Measurements from ENCODE around the gene MAPK9.
"Not testable (repeated sequence)": the region's sequence is repeated elsewhere in the genome, so short reads cannot be mapped to it uniquely, and the experiment has no call there.

The MAPK9 gene

GRCh38 chr5:180326989-180327565 is 35.2 kb upstream of the MAPK9 start:
- DNase-seq (ENCODE audit: low spot score): no peak

GRCh38 chr5:180324601-180324950 is 32.7 kb upstream of the MAPK9 start:
- no peak for DNase-seq (ENCODE audit: low spot score)

DNA sequence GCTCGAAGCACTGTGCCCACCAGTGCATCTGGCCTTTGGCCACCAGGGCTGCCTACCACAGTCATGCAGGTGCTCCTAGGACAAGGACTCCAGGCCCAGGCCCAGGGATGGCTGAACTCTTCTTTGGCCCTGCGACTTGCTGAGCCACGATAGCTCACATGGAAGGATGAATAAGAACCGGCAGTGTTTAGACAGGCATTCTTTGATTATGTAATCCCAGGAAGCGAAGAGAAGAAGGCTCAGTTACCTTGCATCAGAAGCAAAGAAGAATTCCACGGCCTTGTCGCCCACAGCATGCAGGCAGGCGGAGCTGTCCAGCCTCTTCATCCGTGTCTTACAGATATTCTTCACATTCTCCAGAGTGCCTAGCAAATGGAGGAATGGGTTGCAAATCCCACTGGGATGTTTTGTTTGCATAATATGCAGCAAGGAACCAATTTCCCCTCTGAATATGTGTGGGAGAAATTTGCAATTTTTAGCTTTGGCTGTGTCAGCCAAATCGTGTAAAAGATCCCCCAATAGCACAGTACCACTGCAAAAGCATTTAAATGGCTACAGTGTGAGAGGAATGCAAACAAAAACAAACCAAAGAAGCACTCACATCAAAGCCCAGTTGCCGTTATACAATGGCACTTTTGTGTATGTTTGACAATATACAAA is 32.2 kb upstream of the MAPK9 start:
- DNase-seq (ENCODE audit: low spot score): peak; percentile 91

GRCh38 chr5:180323160-180323559 is 31.3 kb upstream of the MAPK9 start:
- DNase-seq (ENCODE audit: low spot score): no peak

DNA sequence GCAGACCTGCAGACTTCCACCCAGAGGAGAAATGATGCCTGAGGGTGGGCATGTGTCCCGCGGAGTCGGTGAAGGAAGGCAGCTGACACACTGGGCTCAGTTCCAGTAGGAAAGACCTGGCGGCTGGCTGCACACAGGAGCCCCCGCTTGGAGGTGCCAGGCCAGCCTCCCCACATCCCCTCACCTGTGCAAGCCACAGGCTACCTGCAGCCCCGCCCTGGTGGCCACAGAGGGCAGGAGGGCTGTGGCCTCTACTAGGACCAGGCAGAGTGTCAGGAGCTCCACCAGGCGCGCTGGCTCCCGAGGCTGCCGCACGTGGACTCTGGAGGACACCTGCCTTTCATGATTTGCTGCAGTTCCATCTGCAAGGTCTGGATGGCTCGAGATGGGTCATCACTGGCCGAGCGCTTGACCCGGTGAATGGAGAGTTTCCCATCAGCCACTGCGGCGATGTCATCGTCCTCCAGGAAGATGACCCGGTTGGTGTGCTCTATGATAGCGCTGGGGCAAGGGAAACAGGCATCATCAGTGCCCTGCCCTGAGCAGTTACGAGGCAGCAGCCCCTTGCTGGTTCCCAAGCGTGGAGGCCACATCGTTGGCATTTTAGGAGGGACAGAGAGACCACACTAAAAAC is 26.7 kb upstream of the MAPK9 start:
- no peak for DNase-seq (ENCODE audit: low spot score)

GRCh38 chr5:180316586-180316985 is 24.7 kb upstream of the MAPK9 start:
- no peak for DNase-seq (ENCODE audit: low spot score)

DNA sequence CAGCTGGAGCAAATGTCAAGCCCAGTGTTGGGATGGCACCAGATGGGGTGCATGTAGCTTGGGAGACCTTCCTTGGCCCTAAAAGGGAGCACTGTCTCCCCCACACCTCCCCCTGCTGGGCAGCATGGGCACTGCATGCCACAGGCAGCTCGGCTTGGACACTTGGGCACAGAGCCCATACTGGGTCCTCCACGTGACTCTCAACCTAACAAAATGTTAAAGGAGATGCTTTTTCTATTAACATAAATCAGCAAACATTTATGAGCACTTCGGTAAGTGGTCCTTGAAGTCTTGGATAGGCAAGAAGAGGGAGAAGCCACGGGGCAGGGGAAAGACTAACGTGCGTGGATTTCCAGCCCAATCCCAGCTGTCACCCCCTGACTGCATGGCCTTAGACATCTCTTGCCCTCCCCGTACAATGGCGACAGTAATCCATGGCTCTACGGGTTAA is 23.9 kb upstream of the MAPK9 start:
- DNase-seq (ENCODE audit: low spot score): peak; percentile 64

DNA sequence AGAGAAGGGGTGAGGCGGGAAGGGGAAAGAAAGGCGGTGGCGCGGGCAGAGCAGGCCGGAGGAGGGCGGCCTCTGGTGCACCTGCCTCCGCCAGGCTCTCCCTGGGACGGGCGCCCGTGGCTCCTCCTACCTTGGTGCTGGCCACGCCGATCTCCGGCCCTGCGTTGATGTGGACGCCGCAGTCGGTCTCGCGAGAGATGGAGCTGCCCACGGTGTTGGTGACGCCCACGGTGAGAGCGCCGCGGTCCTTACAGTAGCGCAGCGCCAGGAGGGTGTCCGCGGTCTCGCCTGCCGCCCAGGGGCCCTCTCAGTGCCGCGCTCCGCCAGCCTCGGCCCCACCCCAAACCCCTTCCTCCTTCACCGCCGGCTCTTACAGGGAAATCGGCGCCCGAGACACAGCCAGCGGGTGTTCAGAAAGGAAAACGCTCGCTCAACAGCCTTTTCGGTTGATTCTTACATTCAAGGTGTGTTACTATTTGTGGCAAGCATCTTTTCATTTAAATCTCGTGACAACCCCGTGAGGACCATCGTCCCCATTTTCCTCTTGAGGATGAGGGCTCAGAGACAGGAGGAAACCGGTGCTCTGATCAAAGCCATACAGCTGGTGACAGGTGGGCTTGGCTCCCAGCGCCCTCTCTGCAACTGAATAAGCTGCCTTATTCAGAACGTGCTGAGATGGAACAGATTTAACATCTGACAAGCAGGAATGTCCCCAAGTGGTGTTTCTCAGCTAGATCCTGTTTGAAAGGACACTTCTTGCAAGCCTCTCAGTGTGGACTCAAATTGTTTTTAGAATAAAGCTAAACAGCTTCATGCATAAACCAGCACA is 22.0 kb upstream of the MAPK9 start:
- no peak for DNase-seq (ENCODE audit: low spot score)

DNA sequence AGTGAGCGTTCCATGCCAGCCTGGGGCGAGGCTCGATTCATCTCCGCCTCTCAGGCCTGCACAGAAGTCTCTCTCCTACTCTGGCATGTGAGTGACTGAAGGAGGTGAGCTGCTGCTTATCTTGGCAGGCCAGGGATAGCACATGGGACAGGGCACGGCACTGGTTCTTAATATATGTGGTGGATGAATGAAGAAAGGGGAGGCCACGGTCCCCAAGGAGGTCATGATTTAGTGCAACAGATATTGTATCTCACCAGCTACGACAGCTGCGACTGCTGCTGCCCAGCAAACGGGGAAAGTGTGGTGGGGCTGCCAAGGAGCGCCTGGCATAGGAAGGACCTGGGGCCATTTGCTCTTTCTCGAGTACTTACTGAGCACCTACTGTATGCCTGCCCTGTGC is 19.3 kb upstream of the MAPK9 start:
- DNase-seq (ENCODE audit: low spot score): no peak

GRCh38 chr5:180306796-180307195 is 14.9 kb upstream of the MAPK9 start:
- no peak for DNase-seq (ENCODE audit: low spot score)

DNA sequence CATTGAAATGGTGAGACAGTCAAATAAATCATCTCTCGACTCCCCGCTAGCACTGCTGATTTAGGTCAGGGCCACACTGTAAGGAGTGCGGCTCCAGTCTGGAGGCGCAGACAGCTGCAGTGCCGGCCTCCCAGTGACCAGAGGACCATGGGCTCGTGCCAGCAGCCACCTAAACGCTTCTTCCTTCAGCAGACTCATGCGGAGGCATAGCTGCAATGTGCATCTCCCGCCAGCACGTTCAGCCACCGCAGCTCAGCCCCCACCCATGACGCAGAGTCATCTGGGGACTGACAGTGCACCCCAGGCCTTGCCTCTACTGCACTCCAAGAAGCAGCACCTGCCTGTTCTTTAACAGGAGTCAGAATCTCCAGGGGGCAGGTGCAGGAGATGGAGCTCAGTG is 13.6 kb upstream of the MAPK9 start:
- no peak for DNase-seq (ENCODE audit: low spot score)

GRCh38 chr5:180304431-180305375 is 12.8 kb upstream of the MAPK9 start:
- no peak for DNase-seq (ENCODE audit: low spot score)

DNA sequence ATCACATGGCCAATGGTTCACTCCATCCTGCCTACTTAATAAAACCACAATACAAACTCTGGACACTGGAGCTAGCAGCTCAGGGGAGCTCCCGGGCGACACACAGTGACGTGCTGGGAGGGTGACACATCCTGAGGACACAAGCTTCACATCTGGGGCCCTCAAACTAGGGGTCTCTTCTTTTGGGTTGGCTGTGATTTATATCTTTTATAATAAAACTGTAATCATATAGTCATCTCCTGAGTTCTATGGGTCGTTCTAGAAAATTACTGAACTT is 12.1 kb upstream of the MAPK9 start:
- no peak for DNase-seq (ENCODE audit: low spot score)

GRCh38 chr5:180303226-180304015 is 11.5 kb upstream of the MAPK9 start:
- no peak for DNase-seq (ENCODE audit: low spot score)

DNA sequence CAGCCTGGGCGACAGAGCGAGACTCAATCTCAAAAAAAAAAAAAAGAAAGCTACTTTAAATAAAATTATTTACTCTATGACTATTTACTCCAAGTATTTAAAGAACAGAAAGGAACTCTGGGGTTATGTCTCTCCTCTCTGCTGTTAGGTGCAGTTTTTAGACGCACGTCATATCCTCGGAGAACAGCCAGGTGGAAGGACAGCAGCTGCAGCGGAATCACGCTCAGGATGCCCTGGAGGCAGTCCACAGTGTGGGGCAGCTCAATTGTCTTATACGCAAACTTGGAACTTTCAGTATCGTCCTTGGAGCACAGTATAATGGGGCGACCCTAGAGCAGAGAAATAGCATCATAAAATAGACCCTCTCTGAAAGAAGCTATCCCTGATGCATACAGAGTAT is 10.4 kb upstream of the MAPK9 start:
- no peak for DNase-seq (ENCODE audit: low spot score)

- DNase-seq (ENCODE audit: low spot score): no peak
Observed at GRCh38 chr5:180301253-180301652, 9.4 kb upstream of the MAPK9 start.

- DNase-seq (ENCODE audit: low spot score): no peak
Observed at GRCh38 chr5:180299526-180299925, 7.6 kb upstream of the MAPK9 start.

DNA sequence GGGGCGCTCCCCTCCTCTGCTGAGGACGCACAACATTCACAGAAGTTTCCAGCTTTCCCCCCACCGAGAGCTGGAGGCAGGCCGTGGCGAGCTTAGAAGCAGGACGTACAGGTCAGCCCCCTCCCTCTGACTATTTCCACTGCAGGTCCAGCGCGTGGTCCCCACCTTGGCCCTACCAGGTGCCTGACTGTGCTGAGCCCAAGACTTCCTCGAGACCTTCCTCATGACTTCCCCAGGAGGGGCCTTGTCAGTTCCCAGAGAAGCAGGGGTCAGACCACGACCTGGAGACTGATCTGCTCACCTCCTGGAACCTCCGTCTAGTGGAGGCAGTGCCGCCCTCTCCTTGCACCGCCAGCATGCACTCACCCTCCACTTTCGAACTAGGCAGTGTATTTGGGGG is 7.1 kb upstream of the MAPK9 start:
- DNase-seq (ENCODE audit: low spot score): not testable (repeated sequence)

DNA sequence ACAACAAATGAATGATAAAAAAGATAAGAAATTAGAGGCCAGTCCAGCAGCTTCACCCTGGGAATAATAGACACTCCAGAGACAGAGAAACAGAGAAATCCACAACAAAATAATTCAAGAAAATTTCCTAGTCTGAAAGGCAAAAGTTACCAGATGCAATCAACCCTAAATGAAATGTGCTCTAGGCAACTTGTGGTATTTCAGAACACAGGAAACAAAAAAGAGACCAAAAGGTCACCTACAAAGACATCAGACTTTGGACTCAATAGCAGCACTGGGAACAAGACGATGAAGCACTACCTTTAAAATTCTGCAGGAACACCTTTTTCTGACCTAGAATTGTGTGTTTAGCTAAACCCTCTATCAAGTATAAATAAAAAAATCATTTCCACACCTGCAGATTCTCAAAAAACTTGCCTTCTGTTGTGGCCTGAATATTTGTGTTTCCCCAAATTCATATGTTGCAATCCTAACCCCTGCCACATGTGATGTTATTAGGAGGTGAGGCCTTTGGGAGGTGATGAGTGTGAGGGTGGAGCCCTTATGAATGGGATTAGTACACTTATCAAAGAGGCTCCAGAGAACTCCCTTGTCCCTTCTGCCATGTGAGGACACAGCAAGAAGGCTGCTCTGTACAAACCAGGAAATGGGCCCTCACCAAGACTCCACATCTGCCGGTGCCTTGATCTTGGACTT is 5.9 kb upstream of the MAPK9 start:
- DNase-seq (ENCODE audit: low spot score): no peak

- DNase-seq (ENCODE audit: low spot score): no peak
Observed at GRCh38 chr5:180296771-180297170, 4.9 kb upstream of the MAPK9 start.
